Erythroblast (primary cell): ENCODE measurements around the gene ADCYAP1.
A peak's percentile ranks its signal among the peaks of the same experiment; 100 is the strongest.
"Not testable (repeated sequence)": the region's sequence is repeated elsewhere in the genome, so short reads cannot be mapped to it uniquely, and the experiment has no call there.

Experiments used
- DNase-seq, 2 experiments: peaks; one replicate each; lab custom pipeline; 2025; lab: John Stamatoyannopoulos, UW
- GATA1 ChIP-seq: IDR thresholded peaks from 2 replicates; pipeline ENCODE4 v1.6.1; 2011; ENCODE audit warnings: low read depth, mild to moderate bottlenecking, control low read depth, low read length, moderate library complexity
- POLR2A ChIP-seq: IDR thresholded peaks from 2 replicates; pipeline ENCODE4 v1.6.1; 2011; ENCODE audit warnings: mild to moderate bottlenecking, low read length

The ADCYAP1 gene

DNA sequence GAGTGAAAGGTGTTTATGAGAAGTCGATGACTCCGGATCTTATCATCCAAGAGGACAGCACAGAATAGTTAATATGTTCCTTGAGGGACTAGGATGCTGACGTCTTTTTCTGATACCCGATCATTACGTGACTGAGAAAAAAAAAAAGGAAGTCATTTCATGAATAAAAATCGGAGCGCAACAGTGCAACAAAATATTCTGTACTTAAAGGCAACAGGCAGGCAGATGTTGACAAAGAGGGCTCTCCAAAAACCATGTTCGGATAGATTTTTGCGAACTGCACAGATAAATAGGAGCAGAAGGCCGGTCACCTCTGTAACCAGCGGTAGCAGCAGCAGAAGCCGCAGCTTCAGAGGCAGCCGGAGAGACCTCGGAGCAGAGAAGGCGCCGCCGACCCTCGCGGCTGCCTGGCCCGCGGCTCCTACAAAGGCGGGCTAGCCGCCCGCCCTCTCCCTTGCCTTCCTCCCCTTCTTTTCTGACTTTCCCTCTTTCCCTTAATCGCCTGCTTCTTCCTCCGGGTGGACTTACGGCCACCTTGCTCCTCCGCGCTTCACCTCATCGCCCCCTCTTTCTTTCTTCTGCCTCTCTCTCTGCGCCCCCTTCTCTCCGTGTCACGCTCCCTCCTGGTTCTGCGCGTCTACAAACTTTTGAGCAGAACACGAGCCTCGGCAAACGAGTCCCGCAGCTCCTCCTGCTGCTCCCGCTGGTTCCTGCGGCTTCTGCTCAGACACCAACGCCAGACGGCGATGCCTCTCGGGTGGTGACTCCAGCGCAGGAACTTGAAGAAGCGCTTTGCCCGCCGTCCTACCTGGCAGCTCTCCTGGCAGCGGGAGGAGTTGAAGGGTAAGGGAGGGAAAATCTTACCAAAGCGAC, at the start of gene ADCYAP1:
TSS of gene ADCYAP1 (plus strand) at position 654 of the 873 bp plus-strand sequence. CDS start 516 bp downstream, outside the sequence.
- DNase-seq = peak in 1 of 2 experiments; percentile 11

DNA sequence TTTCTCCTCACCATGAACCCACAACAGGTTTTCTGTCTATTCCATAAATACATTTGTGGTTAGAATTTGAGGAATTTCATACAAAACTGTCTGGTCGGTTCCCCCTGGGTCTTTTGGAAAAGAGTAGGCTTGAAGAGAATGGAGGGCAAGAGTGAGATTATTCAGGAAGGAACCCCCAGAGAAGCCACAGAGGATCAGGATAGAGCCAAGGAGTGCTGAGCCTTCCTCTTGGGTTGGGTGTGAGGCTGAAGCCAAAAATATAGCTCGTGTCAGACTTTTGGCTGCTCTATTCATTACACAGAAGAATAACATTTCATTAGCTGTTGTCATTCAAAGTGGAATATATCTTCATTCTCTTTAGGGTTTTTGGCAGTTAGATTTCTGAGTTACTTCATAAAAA, 46.7 kb upstream of the ADCYAP1 start:
- DNase-seq = no peak
- TF ChIP-seq POLR2A (no peak), GATA1 (no peak)

More for the DNA sequence above, at the start of gene ADCYAP1:
- TF ChIP-seq GATA1 (no peak), POLR2A (no peak)

DNA sequence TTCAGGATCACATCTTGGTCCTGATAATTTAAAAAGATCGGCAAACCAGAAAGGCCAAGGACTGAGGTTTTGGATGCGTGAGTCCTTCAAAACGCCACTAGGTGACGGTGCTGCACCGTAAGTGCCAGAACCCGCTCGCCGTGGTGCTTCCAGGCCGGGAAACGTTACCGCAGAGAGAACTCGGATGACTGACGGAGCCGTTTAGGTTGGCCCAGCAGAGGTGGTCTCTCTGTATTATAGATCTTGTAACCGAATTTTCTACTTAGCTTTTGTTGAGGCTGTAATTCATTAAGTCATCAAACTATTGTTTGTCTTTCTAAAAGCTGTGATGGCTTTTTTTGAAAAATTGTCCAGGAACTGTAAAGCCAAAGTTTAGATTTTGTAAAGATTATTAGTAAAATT, 39.8 kb upstream of the ADCYAP1 start:
- peak; percentile 76 to 82 for DNase-seq
- no peak for TF ChIP-seq POLR2A

DNA sequence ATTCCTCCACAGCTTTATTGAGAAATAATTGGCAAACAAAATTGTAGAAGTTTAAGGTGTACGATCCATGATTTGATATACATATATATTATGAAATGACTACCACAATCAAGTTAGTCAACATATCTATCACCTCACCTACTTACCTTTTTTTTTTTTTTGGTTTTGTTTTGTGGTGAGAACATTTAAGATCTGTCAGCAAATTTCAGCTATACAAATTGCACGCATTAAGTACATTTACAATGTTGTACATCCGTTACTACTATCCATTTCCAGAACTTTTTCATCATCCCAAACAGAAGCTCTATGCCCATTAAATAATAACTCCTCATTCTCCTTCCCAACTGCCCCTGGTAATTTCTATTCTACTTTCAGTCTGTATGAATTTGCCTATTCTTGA, 37.4 kb upstream of the ADCYAP1 start:
- TF ChIP-seq POLR2A (no peak), GATA1 (no peak)
- DNase-seq = no peak

DNA sequence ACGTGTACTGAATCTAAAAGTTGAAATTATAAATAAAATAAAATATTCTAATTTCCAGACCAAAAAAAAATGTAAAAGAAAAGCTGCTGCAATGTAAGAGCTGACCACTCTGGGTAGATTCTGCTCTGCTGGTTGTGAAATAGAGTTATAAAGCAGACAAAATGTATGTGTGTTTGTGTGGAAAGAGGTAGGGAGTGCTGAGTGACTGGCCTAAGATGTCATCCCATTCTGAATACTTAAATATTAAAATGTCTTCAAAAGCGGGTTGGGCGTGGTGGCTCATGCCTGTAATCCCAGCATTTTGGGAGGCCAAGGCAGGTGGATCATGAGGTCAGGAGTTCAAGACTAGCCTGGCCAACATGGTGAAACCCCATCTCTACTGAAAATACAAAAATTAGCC, 31.2 kb upstream of the ADCYAP1 start:
- not testable (repeated sequence) for DNase-seq

DNA sequence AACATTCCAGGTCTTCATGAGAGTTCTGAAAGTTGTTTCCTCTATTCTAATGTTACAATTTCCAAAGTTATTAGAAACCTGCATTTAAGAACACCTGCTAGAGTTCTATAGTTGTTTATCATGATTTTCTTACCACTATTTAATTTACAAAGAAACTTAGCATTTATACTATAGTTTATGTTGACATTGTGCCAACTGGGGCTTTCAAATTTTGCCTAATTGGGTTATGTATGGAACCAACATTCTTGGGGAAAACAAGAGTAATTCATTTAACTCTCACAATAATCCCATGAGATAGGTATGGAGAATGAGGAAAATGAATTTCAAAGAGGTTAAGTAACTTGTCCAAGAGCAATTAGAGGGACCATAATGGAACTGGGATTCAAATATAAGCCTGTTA, 28.8 kb upstream of the ADCYAP1 start:
- TF ChIP-seq POLR2A (no peak), GATA1 (no peak)
- DNase-seq = no peak

DNA sequence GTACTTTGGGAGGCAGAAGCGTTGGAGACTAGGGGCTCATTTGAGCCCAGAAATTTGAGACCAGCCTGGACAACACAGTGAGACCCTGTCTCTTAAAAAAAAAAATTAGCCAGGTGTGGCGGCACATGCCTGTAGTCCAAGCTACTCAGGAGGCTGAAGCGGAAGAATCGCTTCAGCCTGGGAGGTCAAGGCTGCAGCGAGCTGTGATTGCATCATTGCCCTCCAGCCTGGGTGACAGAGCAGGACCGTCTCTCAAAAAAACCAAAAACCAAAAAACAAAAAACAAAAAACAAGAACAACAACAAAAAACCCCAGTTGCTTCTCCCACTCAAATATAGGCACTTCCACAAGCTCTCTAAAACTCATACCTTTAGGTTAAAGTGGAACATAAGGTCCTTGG, 27.4 kb upstream of the ADCYAP1 start:
- no peak for TF ChIP-seq GATA1
- TF ChIP-seq POLR2A = no peak
- DNase-seq = no peak

DNA sequence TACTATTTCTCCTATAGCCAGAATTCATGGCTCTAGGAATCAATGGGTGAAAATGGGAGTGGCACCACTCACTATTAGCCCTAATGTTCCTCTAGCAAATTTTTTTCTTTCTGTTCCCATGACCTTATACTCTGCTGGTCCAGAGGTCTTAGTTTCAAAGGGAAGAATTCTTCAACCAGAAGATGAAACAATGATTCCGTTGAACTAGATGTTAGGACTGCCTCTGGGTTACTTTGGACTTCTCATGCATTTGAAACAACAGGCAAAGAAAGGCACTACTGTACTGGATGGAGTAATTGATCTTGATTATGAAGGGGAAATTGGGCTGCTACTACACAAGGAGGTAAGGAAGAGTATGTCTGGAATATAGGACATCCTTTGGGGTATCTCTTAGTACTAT, 18.6 kb upstream of the ADCYAP1 start:
- no peak for TF ChIP-seq POLR2A
- no peak for TF ChIP-seq GATA1
- DNase-seq = no peak

DNA sequence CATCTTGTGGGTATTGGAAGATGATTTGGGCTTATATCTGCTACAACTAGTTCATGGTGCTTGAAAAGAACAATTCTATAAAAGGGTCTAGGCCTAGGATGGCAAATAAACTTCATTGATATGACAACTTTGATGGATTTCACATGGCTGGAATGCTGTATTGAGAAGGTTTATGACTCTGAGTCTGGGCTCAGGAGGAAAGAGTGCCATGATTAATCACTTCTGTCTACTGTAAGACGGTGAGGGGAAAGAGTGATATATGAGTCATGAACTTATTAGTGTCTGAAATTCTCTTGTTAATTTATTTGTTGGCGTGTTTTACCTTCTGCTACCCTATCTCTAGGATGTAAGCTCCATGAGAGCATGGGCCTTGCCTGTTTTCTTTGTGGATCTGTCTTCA, 17.0 kb upstream of the ADCYAP1 start:
- no peak for DNase-seq
- TF ChIP-seq POLR2A (no peak), GATA1 (no peak)

DNA sequence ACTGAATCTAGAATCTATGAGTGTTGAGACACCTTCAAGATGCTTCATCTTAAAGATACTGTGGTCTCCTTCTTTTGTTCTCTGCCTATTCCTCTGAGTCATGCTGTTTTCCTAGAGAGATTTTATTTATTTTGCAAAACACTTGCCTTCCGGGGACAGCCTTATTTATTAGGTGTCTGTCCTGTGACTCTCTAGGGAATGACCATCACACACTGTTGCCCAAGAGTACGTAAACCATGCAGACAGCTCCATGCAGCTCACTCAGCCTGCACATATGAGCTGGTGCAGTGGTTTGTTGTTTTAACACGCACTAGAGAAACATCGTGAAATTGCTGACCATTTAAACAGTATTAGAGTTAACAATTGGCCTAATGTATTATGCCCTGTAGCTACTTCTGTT, 12.4 kb upstream of the ADCYAP1 start:
- DNase-seq = no peak
- TF ChIP-seq POLR2A = no peak

DNA sequence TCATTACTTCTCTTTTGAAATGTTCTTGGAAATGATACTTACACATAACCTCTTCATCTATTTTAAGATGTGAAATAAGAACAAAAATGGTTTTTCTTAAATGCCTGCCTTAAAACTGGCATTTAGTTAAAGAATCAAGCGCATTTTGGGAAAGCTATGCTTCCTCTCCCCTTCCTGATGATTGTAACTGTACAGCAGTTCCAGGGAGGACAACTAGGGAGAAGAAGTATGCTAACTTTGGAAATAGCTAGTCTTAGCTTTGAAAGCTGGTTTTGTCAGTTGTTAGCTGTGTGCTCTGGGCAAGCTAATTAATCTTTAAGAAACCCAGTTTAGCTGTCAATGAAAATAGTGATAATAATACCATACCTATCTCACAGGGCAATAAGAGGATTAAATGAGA, 8.4 kb upstream of the ADCYAP1 start:
- DNase-seq = no peak
- TF ChIP-seq GATA1 = no peak
- TF ChIP-seq POLR2A = no peak

DNA sequence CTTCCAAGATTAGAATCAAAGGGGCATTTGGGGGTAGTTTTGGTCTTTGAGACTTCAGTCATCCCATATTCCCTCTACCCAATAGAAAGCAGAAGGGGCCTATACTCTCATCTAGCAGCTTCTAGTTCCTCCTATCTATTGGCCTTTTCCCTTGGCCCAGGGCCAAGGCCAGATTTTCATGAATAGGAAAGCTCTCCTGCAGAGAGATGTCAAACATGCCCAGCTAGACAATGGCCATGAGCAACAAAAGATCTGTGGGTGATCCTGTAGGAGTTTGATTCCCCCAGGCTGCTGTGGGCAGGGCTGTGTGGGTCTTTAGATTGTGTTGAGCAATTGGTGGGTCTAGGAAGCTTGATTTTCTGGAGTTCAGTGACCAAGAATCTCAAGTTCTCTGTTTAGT, 2.9 kb upstream of the ADCYAP1 start:
- DNase-seq = no peak
- TF ChIP-seq GATA1 (no peak), POLR2A (no peak)

DNA sequence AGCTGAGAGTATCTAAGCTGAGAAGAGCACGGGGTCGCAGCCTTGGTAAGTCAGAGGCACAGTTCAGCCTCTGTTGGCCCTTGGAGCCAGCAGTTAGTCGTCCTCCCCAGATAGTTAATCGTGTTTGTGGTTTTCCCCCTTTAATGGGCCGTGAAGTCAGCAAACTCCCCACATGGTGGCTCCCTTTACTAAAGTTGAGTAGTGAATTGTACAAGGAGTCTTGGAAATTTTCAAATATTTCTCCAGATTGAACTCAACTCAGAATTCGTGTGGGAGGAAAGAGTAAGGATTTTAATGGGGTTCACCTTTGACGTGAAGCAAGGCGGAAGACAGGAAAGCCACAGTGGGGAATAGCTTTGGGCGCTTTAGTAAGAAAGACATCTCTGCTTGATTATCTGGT, 2.4 kb upstream of the ADCYAP1 start:
- DNase-seq = no peak
- TF ChIP-seq GATA1 (no peak), POLR2A (no peak)

DNA sequence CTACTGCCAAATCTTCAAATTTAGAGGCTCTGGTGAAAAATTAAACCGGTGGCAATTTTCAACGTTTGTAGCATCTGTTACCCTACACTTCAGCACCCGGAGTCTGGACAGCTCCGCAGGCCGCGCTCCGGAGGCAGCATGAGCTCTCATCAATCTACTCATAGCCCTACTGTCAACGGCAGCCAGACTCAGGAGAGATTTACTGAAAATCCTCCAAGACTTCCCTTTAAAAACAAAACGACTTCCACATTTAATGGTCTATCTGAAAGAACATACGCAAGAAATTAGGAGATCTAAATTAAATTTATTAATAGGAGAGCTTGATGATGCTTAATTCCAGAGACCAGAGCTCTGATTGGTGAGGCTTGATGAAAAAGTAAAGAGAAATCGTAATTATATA, 970 bp upstream of the ADCYAP1 start:
- TF ChIP-seq GATA1 (no peak), POLR2A (no peak)
- peak; percentile 50 to 54 for DNase-seq

DNA sequence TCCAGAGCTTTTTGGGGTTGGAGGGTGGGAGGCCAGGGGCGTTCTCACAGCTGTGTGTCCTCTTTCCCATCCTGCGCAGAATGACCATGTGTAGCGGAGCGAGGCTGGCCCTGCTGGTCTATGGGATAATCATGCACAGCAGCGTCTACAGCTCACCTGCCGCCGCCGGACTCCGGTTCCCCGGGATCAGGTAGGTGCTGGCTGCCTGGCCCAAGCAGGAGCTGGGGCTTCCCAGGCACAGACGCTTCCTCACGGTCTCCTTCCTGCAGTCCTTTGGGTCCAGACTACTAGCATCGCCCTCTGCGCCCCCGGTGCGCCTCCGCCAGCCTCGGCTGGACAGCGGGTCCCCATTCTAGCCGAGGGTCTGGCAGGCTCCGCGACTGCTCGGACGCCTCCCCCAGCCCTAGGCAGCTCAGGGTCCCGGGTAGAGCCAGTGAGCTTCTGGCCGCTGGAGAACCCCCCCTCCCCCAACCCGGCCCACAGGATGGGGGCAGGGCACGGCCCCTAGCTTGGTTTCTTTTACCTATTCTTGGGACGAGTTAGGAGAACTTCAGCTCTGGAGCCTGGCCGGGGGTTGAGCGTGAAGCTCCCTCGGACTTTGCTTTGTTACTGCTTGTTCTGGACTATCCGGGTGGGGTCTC, 756 bp downstream of the ADCYAP1 start:
- TF ChIP-seq GATA1 (no peak), POLR2A (no peak)
- no peak for DNase-seq
